ENCODE data around the gene FAM13A.

DNA sequence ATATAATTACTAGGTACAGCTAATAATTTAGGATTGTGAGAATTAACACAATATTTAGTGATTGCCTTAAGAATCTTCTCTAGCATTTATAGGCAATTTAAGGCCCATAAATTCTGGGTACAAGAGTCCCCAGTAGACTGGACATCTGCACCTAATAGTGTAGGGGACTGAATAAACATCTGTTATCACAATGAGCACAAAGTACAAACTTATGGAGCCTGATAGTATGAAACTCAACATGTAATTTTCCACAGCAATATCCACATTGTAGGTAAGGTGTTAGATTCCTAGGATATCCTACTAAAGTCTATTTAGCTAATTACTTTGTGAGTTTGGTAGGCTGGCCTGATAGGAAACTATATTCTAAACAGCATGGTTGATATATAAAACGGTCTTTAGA, 178.3 kb downstream of the FAM13A start:
- TF ChIP-seq, protein P1, sequence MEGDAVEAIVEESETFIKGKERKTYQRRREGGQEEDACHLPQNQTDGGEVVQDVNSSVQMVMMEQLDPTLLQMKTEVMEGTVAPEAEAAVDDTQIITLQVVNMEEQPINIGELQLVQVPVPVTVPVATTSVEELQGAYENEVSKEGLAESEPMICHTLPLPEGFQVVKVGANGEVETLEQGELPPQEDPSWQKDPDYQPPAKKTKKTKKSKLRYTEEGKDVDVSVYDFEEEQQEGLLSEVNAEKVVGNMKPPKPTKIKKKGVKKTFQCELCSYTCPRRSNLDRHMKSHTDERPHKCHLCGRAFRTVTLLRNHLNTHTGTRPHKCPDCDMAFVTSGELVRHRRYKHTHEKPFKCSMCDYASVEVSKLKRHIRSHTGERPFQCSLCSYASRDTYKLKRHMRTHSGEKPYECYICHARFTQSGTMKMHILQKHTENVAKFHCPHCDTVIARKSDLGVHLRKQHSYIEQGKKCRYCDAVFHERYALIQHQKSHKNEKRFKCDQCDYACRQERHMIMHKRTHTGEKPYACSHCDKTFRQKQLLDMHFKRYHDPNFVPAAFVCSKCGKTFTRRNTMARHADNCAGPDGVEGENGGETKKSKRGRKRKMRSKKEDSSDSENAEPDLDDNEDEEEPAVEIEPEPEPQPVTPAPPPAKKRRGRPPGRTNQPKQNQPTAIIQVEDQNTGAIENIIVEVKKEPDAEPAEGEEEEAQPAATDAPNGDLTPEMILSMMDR (tag by site-specific recombination; IDR thresholded peaks at IDR 0.05), result no peak
- TF ChIP-seq, protein P2, sequence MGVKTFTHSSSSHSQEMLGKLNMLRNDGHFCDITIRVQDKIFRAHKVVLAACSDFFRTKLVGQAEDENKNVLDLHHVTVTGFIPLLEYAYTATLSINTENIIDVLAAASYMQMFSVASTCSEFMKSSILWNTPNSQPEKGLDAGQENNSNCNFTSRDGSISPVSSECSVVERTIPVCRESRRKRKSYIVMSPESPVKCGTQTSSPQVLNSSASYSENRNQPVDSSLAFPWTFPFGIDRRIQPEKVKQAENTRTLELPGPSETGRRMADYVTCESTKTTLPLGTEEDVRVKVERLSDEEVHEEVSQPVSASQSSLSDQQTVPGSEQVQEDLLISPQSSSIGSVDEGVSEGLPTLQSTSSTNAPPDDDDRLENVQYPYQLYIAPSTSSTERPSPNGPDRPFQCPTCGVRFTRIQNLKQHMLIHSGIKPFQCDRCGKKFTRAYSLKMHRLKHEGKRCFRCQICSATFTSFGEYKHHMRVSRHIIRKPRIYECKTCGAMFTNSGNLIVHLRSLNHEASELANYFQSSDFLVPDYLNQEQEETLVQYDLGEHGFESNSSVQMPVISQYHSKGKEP (tag by site-specific recombination; IDR thresholded peaks at IDR 0.05), result no peak
- TF ChIP-seq ZNF202 (tag by site-specific recombination; IDR thresholded peaks at IDR 0.05; ENCODE audit: borderline replicate concordance), result no peak
- TF ChIP-seq ZNF174 (tag by site-specific recombination; IDR thresholded peaks at IDR 0.05), result no peak
- no peak for TF ChIP-seq KLF7 (tag by site-specific recombination; IDR thresholded peaks at IDR 0.05; ENCODE audit: borderline replicate concordance)
- TF ChIP-seq ZNF366 (tag by site-specific recombination; conservative IDR thresholded peaks at IDR 0.05), result no peak
- TF ChIP-seq ZNF24 (tag by site-specific recombination; IDR thresholded peaks at IDR 0.05), result no peak
- TF ChIP-seq ZNF704 (tag by site-specific recombination; IDR thresholded peaks at IDR 0.05), result no peak
- TF ChIP-seq SP3 (tag by site-specific recombination; IDR thresholded peaks at IDR 0.05), result no peak
